H1 (cell line): ENCODE data around the gene SERAC1.

ENCODE experiments used
- CTCF ChIP-seq, 3 experiments: IDR thresholded peaks; 1 replicate in 2 of 3; 2 replicates in 1 of 3; pipeline versions ENCODE4 v1.5.1 to v1.6.1; 2011; ENCODE audit warnings: low read length in 3 of 3, mild to moderate bottlenecking in 3 of 3, inconsistent platforms in 2 of 3, low read depth in 1 of 3, moderate library complexity in 1 of 3; ENCODE audit not compliant: insufficient read depth in 1 of 3; ENCODE audit errors: control extremely low read depth in 1 of 3
- TAF1 ChIP-seq: IDR thresholded peaks from 2 replicates; pipeline ENCODE4 v1.6.1; 2011; ENCODE audit warnings: mild to moderate bottlenecking, low read depth, low read length
- USF2 ChIP-seq: IDR thresholded peaks from 2 replicates; pipeline ENCODE4 v1.6.1; 2011; ENCODE audit warnings: low read length, improper control_type of control experiment

- TF ChIP-seq TAF1, result no peak
- no peak for TF ChIP-seq USF2
- no peak for TF ChIP-seq CTCF (IDR thresholded peaks at IDR 0.05; ENCODE audit: control extremely low read depth in 1 of 3, insufficient read depth in 1 of 3, low read depth in 1 of 3, low read length in 3 of 3)
Measured at GRCh38 chr6:158194487-158195280, 26.6 kb upstream of the SERAC1 start.
